ENCODE results near the gene GABRP.
A peak's percentile ranks its signal among the peaks of the same experiment; 100 is the strongest.
"Not testable (repeated sequence)": the region's sequence is repeated elsewhere in the genome, so short reads cannot be mapped to it uniquely, and the experiment has no call there.

The GABRP gene

DNA sequence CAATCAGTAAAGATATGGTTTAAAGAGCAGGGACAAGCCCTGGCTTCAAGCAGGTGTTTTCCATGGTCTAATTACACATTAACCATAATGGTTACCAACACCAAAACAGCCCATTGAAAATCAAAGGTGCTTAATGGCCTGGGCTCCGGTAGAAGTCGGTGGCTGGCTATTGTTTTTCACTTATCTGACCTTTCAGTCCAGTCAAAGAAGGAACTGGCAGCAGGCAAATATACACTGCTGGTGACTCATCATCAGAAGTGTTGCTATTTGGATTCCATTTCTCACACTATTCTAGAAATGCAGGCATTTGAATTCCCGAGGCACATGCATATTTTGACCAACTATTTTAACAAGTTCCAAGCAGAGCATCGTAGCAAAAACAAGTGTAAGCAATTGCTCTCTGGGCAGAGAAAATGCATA lies 26.3 kb upstream of the GABRP start:
- H3K9ac ChIP-seq (ENCODE audit: low read length): no peak overlapping the region
- H3K4me3 ChIP-seq (ENCODE audit: low read length): peak overlapping the region; percentile 44
- H3K4me1 ChIP-seq (ENCODE audit: control insufficient read depth, insufficient read depth, low read length): peaks cover 24% of the 10 kb centered on the region
- no peaks in the 10 kb centered on the region for H3K9me3 ChIP-seq (ENCODE audit: control insufficient read depth, low read length)
- H3K36me3 ChIP-seq (ENCODE audit: control insufficient read depth, insufficient read depth, low read length, severe bottlenecking): no peaks in the 10 kb centered on the region
- H3K27me3 ChIP-seq (replicated peaks; ENCODE audit: control insufficient read depth, insufficient read depth, low read length): peaks cover 31% of the 10 kb centered on the region
- peak; percentile 34 for DNase-seq (ENCODE audit: low read depth)

DNA sequence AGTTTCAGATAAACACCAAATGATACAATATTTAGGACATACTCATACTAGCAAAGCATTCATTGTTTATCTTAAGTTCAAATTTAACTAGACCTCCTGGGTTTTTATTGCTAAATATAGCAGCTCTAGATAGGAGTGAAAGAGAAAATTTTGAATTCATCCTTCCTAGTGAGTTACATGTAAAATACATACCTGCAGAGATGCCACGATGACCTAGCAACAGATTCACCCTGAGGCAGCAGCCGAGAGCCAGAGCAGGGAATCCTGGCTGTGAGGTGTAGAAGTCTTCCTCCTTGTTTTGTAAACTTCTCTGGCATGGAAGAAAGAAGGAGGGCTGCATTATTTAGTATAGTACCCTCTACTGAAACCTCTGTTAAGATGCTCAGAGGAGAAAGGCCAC lies 25.9 kb upstream of the GABRP start:
- no peak for DNase-seq (ENCODE audit: low read depth)
- H3K27me3 ChIP-seq (replicated peaks; ENCODE audit: control insufficient read depth, insufficient read depth, low read length): peaks cover 27% of the 10 kb centered on the region
- peak overlapping the region; percentile 9 for H3K4me3 ChIP-seq (ENCODE audit: low read length)
- H3K9ac ChIP-seq (ENCODE audit: low read length): no peak overlapping the region
- no peaks in the 10 kb centered on the region for H3K9me3 ChIP-seq (ENCODE audit: control insufficient read depth, low read length)
- no peaks in the 10 kb centered on the region for H3K36me3 ChIP-seq (ENCODE audit: control insufficient read depth, insufficient read depth, low read length, severe bottlenecking)
- H3K4me1 ChIP-seq (ENCODE audit: control insufficient read depth, insufficient read depth, low read length): peaks cover 24% of the 10 kb centered on the region

DNA sequence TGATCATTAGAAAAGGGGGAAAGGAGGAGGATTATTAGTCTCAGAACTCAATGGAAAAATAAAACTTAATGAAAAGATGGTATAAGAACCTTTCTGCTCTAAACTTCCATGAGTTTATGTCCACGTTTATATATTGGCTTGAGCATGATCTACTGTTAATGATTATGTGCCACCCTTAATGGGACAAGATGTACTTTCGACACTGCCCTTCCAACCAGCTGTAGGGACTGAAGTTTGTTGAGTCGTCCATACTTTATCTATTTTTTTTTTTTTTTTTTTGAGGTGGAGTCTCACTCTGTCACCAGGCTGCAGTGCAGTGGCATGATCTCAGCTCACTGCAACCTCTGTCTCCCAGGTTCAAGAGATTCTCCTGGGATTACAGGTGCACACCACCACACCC lies 25.0 kb upstream of the GABRP start:
- H3K4me3 ChIP-seq (ENCODE audit: low read length): no peak overlapping the region
- H3K27me3 ChIP-seq (replicated peaks; ENCODE audit: control insufficient read depth, insufficient read depth, low read length): peaks cover 18% of the 10 kb centered on the region
- H3K4me1 ChIP-seq (ENCODE audit: control insufficient read depth, insufficient read depth, low read length): peaks cover 24% of the 10 kb centered on the region
- H3K9me3 ChIP-seq (ENCODE audit: control insufficient read depth, low read length): no peaks in the 10 kb centered on the region
- H3K36me3 ChIP-seq (ENCODE audit: control insufficient read depth, insufficient read depth, low read length, severe bottlenecking): no peaks in the 10 kb centered on the region
- no peak for DNase-seq (ENCODE audit: low read depth)
- H3K9ac ChIP-seq (ENCODE audit: low read length): no peak overlapping the region

DNA sequence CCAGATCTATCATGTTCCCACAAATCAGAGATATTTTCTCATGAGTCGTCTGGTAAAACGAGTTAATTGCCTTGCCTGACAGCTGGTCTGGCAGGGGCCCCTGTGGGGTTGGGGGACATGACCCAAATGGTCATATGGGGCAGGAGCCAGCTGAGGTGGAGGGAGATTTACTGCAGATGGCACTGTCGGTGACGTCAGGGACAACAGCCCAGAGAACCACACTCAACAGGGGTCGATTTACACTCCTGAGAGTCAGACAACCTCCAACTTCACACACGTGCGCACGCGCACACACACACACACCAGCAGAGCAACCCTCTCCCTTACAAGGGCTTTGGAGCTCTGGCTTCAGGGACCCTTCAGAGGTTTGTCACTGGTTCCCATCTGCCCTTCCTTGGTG lies 23.4 kb upstream of the GABRP start:
- Histone ChIP-seq H3K9ac (ENCODE audit: low read length) (no peak overlapping the region), H3K4me1 (ENCODE audit: control insufficient read depth, insufficient read depth, low read length) (peaks cover 24% of the 10 kb centered on the region), H3K4me3 (ENCODE audit: low read length) (no peak overlapping the region), H3K27me3 (replicated peaks; ENCODE audit: control insufficient read depth, insufficient read depth, low read length) (peaks cover 18% of the 10 kb centered on the region), H3K36me3 (ENCODE audit: control insufficient read depth, insufficient read depth, low read length, severe bottlenecking) (no peaks in the 10 kb centered on the region), H3K9me3 (ENCODE audit: control insufficient read depth, low read length) (no peaks in the 10 kb centered on the region)
- DNase-seq (ENCODE audit: low read depth): no peak

DNA sequence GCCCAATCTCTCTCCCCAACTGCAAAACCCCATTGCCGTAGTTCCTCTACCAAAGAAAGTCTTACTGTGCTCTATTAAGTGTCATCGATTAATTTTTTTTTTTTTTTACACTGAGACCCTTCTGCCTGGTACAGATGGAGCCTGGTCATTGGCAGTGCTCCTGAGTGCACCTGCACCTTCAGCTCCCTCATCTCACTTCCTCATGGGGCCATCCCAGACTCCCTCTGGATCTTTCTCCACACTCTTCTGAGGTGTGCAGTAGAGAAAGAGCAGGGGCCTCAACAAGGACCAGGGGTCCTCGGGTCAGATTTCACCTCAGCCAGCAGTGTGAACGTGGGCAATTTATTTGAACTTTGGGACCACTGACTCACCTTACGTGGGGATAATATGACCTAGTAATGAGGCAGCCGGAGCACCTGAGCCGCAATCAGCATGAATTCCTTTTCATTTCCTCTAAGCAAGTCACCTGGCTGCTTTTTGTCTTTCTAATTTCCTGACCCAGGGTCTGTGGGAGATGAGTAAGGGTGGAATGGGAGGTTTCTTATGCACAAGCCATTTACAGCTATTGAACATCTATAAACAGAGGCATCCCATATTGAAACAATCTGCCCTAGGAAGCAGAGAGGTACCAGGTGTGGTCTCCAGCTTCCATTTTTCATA lies 22.3 kb upstream of the GABRP start:
- Histone ChIP-seq H3K27me3 (replicated peaks; ENCODE audit: control insufficient read depth, insufficient read depth, low read length) (peaks cover 18% of the 10 kb centered on the region), H3K4me1 (ENCODE audit: control insufficient read depth, insufficient read depth, low read length) (peaks cover 19% of the 10 kb centered on the region)
- DNase-seq (ENCODE audit: low read depth): no peak

DNA sequence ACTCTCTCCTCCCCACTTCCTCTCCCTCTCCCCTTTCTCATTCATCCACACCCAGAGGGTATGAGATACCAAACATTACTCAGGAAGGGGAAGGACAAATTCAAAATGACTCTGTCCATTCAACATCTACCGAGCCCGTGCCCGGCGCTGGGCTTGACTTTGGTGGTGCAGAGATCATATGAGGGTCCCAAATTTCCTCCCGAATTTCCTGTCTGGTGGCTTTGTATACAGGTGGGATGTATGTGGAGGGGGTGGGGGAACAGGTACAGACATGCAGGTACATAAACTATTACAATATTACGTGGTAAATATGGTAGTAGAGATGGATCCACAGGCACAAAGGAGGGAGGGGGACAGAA lies 21.8 kb upstream of the GABRP start:
- Histone ChIP-seq H3K9ac (ENCODE audit: low read length) (no peak overlapping the region), H3K27me3 (replicated peaks; ENCODE audit: control insufficient read depth, insufficient read depth, low read length) (peaks cover 18% of the 10 kb centered on the region), H3K36me3 (ENCODE audit: control insufficient read depth, insufficient read depth, low read length, severe bottlenecking) (no peaks in the 10 kb centered on the region), H3K4me3 (ENCODE audit: low read length) (no peak overlapping the region), H3K4me1 (ENCODE audit: control insufficient read depth, insufficient read depth, low read length) (peaks cover 14% of the 10 kb centered on the region), H3K9me3 (ENCODE audit: control insufficient read depth, low read length) (no peaks in the 10 kb centered on the region)
- DNase-seq (ENCODE audit: low read depth): no peak

More for the DNA sequence above, 22.3 kb upstream of the GABRP start:
- H3K36me3 ChIP-seq (ENCODE audit: control insufficient read depth, insufficient read depth, low read length, severe bottlenecking): no peaks in the 10 kb centered on the region
- no peaks in the 10 kb centered on the region for H3K9me3 ChIP-seq (ENCODE audit: control insufficient read depth, low read length)
- no peak overlapping the region for H3K4me3 ChIP-seq (ENCODE audit: low read length)
- no peak overlapping the region for H3K9ac ChIP-seq (ENCODE audit: low read length)

DNA sequence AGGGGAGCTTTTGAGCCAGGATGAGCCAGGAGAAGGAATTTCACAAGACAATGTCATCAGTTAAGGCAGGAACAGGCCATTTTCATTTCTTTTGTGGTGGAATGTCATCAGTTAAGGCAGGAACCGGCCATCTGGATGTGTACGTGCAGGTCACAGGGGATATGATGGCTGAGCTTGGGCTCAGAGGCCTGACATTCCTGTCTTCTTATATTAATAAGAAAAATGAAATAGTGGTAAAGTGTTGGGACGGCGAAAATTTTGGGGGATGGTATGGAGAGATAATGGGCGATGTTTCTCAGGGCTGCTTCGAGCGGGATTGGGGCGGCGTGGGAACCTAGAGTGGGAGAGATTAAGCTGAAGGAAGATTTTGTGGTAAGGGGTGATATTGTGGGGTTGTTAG lies 21.2 kb upstream of the GABRP start:
- not testable (repeated sequence) for H3K4me1 ChIP-seq (ENCODE audit: control insufficient read depth, insufficient read depth, low read length); DNase-seq (ENCODE audit: low read depth); H3K9me3 ChIP-seq (ENCODE audit: control insufficient read depth, low read length); H3K9ac ChIP-seq (ENCODE audit: low read length); H3K36me3 ChIP-seq (ENCODE audit: control insufficient read depth, insufficient read depth, low read length, severe bottlenecking); H3K4me3 ChIP-seq (ENCODE audit: low read length)
- peaks cover 18% of the 10 kb centered on the region for H3K27me3 ChIP-seq (replicated peaks; ENCODE audit: control insufficient read depth, insufficient read depth, low read length)

DNA sequence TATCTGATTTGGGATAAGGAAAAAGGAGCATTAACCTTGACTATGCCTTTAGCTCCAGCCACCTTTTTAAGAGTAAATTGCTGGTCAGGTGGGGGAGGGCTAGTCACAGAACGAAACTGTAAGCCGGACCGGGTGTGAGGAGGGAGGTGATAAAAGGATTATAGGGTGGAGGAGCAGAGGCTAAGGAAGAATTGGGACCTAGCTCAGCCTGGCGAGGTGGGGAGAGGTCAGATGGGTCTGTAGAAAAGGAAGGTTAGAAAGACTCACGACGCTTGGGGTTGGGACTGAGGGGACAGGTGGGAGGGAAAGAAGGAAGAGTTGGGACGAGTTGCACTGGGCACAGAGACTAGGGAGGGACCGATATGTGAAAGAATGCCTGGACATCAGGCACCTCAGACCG lies 17.7 kb upstream of the GABRP start:
- not testable (repeated sequence) for H3K4me3 ChIP-seq (ENCODE audit: low read length); H3K9me3 ChIP-seq (ENCODE audit: control insufficient read depth, low read length); H3K9ac ChIP-seq (ENCODE audit: low read length); H3K36me3 ChIP-seq (ENCODE audit: control insufficient read depth, insufficient read depth, low read length, severe bottlenecking); H3K4me1 ChIP-seq (ENCODE audit: control insufficient read depth, insufficient read depth, low read length); DNase-seq (ENCODE audit: low read depth)
- peaks cover 29% of the 10 kb centered on the region for H3K27me3 ChIP-seq (replicated peaks; ENCODE audit: control insufficient read depth, insufficient read depth, low read length)

DNA sequence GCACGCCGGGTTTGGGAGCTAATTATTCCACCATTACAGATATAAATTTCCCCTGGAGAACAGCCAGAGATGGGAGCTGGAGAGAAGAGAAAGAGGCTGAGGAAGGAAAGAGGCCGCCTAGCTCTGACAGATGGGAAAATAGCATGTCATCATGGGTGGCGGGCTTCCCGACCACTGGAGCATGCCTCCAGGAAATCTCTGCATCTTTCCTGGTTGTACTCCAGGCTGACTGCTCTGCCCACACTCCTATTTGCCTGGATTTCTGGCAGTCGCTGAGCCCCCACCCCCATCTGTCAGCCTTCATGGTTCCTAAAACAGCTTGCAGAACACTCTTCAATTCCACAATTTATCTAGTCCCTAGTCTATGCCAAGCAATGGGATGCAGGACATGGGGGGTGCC lies 14.3 kb upstream of the GABRP start:
- no peak overlapping the region for H3K4me3 ChIP-seq (ENCODE audit: low read length)
- no peak for DNase-seq (ENCODE audit: low read depth)
- H3K27me3 ChIP-seq (replicated peaks; ENCODE audit: control insufficient read depth, insufficient read depth, low read length): peaks cover 43% of the 10 kb centered on the region
- H3K9ac ChIP-seq (ENCODE audit: low read length): no peak overlapping the region
- no peaks in the 10 kb centered on the region for H3K36me3 ChIP-seq (ENCODE audit: control insufficient read depth, insufficient read depth, low read length, severe bottlenecking)
- H3K9me3 ChIP-seq (ENCODE audit: control insufficient read depth, low read length): no peaks in the 10 kb centered on the region
- no peaks in the 10 kb centered on the region for H3K4me1 ChIP-seq (ENCODE audit: control insufficient read depth, insufficient read depth, low read length)

DNA sequence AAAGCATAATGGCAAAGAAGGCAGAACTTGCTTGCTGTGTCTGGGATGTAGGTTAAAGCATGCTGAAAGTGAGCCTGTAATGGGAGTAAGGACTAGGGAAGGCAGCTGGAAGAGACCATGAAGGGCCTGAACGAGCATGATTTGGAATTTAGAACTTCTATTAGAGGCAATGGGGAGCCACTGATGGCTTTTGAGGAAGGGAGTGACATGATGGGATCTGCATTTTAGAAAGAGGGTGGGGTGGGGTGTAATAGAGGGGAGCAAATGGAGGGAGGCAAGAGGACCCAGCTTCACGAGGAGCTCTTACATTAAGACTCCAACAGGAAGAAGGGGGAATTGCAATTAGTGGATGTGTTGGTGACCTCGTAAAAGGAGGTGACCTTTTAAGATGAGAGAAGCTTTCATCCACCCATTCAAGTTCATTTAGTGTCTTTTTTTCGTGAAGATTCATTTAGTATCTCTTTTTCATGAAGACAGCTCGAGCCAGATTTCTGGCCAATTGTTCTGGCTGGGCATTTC lies 13.6 kb upstream of the GABRP start:
- no peaks in the 10 kb centered on the region for H3K36me3 ChIP-seq (ENCODE audit: control insufficient read depth, insufficient read depth, low read length, severe bottlenecking)

DNA sequence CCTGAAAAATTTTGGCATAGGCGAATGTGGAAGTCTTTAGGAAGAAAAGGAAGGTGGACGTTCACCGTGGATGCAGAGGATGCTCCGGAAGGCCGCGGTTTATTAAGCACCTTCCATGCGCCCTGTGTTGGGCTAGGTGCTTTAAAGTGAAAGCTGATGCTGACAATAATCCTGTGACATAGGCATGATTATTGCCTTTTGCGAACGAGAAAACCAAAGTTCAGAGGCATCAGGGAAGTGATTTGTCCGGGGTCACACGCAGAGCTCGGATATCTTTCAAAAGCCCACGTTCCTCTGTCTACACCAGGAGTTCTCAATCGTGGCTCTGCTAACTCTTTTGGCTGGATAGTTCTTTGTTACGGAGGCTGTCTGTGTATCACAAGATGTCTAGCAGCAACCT lies 12.0 kb upstream of the GABRP start:
- no peaks in the 10 kb centered on the region for H3K36me3 ChIP-seq (ENCODE audit: control insufficient read depth, insufficient read depth, low read length, severe bottlenecking)
- DNase-seq (ENCODE audit: low read depth): no peak
- H3K27me3 ChIP-seq (replicated peaks; ENCODE audit: control insufficient read depth, insufficient read depth, low read length): peaks cover 49% of the 10 kb centered on the region
- H3K4me1 ChIP-seq (ENCODE audit: control insufficient read depth, insufficient read depth, low read length): no peaks in the 10 kb centered on the region
- no peak overlapping the region for H3K9ac ChIP-seq (ENCODE audit: low read length)
- no peak overlapping the region for H3K4me3 ChIP-seq (ENCODE audit: low read length)
- no peaks in the 10 kb centered on the region for H3K9me3 ChIP-seq (ENCODE audit: control insufficient read depth, low read length)

More for the DNA sequence above, 13.6 kb upstream of the GABRP start:
- DNase-seq (ENCODE audit: low read depth): no peak
- no peak overlapping the region for H3K9ac ChIP-seq (ENCODE audit: low read length)
- no peaks in the 10 kb centered on the region for H3K4me1 ChIP-seq (ENCODE audit: control insufficient read depth, insufficient read depth, low read length)
- H3K9me3 ChIP-seq (ENCODE audit: control insufficient read depth, low read length): no peaks in the 10 kb centered on the region
- peaks cover 49% of the 10 kb centered on the region for H3K27me3 ChIP-seq (replicated peaks; ENCODE audit: control insufficient read depth, insufficient read depth, low read length)
- H3K4me3 ChIP-seq (ENCODE audit: low read length): no peak overlapping the region

Data from adipocyte (in vitro differentiated cells).